Epithelial cell of proximal tubule (primary cell): Measurements from ENCODE around the gene TNNI3K. TPM values are rescaled to one million over a fixed set of nuclear protein-coding genes. Genes with fewer than 3 reads are reported as not detected.

Experiments
- DNase-seq: peaks from one replicate; pipeline ENCODE4 v3.0.0-alpha.2; 2011; ENCODE audit warnings: low read depth
- H3K4me3 ChIP-seq: 2 replicates; pipeline ENCODE4 v1.5.1; 2011; ENCODE audit warnings: low read depth, mild to moderate bottlenecking, low read length
- total RNA-seq: library from RNA; depleted of rRNA; stranded (reverse); fragments of >200 nt; gene quantifications from 2 replicates; pipeline ENCODE4 v1.2.3, GENCODE V29; 2015
- TF ChIP-seq, protein P1 (sequence below): conservative IDR thresholded peaks from 2 replicates; pipeline ENCODE4 v1.5.1; 2012; ENCODE audit warnings: low read depth, mild to moderate bottlenecking, low read length

TNNI3K gene
- total RNA-seq, 1 donor from 2014 or later = 0.69 TPM

DNA sequence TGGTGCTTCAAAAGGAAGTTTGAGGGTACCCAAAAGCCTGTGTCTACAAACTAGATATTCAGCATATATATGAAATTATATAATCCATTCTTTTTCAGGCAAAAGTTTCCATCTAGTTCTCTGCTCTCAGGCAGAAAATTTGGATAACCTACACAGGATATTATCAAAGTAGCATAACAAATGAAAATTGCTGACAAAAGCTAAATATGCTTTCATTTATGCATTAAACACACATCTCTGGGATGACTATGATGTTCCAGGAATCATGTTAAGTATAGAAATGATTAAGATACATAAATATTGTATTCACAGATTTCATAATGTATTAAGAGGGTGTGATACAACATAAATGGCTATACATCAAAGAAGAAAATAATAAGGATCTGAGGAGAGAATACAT lies 184.4 kb downstream of the TNNI3K start:
- TF ChIP-seq, protein P1, sequence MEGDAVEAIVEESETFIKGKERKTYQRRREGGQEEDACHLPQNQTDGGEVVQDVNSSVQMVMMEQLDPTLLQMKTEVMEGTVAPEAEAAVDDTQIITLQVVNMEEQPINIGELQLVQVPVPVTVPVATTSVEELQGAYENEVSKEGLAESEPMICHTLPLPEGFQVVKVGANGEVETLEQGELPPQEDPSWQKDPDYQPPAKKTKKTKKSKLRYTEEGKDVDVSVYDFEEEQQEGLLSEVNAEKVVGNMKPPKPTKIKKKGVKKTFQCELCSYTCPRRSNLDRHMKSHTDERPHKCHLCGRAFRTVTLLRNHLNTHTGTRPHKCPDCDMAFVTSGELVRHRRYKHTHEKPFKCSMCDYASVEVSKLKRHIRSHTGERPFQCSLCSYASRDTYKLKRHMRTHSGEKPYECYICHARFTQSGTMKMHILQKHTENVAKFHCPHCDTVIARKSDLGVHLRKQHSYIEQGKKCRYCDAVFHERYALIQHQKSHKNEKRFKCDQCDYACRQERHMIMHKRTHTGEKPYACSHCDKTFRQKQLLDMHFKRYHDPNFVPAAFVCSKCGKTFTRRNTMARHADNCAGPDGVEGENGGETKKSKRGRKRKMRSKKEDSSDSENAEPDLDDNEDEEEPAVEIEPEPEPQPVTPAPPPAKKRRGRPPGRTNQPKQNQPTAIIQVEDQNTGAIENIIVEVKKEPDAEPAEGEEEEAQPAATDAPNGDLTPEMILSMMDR = no peak
- DNase-seq = no peak
- no peak overlapping the region for H3K4me3 ChIP-seq

DNA sequence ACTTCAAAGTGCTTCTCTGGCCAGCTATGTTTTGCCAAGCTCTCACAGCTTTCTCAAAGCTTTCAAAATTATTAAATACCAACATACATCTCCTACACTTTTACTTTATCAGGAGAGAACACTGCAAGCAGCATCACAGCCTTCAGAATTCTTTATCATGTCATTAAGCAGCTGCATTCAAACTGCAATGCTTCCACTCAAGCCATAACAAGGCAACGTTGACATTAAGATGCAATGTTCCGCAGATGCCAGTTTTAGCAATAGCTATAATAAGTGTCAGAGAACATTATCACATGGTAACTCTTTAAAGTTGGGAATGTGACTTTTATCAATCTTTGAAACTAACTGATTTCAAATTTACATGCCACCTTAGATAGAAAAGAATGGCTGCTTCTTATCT lies 185.3 kb downstream of the TNNI3K start:
- no peak overlapping the region for H3K4me3 ChIP-seq
- TF ChIP-seq, protein P1 = no peak
- no peak for DNase-seq

DNA sequence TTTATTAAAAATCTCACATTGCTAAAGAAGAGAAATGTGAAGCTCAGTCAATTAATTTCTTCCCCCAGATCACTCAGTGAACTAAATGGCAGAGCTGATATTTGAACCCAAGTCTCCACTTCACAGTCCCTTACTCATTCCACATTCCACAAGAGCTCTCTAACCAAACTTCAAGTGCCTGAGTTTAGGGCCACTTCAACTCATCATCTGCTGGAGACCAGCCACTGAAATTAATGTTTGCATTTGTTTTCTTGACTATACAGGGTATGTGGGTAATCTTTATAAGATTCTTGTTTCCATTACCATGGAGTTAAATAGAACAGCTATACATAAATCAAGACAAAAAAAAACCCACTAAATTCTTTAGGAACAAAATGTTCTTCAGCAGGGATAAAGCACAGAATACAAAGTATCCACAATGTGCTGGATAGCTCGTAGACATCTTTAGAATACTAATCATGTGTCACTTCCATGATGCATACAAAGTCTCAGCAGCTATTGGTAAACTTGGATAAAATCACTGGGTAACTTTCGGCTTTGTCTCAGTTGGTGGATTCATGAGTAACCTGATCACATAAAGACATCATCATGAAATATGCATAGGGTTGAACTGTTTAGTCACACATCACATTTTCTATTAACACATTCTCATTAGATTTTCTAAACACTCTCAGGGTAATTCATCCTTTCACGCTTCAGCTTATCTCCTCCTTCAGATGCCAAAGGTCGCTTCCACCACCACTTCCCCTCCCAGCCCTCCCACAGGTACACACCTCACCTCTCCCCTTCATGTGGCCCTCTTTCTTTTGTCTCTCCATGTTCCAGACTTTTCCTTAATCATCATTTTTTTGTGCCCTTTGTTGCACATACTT lies 187.5 kb downstream of the TNNI3K start:
- TF ChIP-seq, protein P1 = no peak
- no peak for DNase-seq

DNA sequence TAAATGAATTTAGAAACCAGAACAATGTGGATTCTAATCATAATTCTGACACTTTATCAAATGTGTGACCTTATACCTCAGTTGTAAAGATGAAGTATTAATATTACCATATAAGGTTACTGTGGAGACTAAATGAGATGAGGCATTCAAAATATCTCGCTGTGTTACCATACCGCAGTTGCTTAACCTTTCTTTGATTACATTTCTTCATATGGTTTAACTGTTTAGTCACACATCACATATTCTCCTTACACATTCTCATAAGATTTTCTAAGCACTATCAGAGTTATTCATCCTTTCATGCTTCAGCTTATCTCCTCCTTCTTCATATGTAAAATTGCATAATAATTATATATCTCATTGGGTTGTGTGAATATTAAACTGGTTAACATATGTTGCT lies 188.3 kb downstream of the TNNI3K start:
- DNase-seq = no peak
- no peak overlapping the region for H3K4me3 ChIP-seq
- TF ChIP-seq, protein P1 = no peak

More for the DNA sequence above, 187.5 kb downstream of the TNNI3K start:
- no peak overlapping the region for H3K4me3 ChIP-seq

DNA sequence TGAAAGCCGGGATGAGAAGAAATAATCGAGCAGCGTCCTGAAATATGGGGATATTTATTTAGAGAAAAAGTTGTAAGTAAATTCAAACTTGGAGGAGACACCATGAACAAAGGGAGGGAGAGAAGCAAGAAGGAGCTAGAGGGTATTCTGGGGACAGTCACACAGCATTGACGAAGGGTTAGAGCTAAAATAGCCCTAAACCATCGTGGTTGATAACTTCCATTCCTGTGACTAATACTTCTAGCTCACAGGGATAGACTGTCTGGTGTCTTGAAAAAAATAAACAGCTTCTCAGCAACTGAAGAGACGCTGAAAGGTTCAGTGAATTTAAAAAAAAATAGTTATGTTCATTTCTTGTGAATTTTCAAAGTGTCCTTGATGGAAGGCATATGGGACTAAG lies 190.5 kb downstream of the TNNI3K start:
- TF ChIP-seq, protein P1 = no peak
- no peak overlapping the region for H3K4me3 ChIP-seq
- DNase-seq = no peak

DNA sequence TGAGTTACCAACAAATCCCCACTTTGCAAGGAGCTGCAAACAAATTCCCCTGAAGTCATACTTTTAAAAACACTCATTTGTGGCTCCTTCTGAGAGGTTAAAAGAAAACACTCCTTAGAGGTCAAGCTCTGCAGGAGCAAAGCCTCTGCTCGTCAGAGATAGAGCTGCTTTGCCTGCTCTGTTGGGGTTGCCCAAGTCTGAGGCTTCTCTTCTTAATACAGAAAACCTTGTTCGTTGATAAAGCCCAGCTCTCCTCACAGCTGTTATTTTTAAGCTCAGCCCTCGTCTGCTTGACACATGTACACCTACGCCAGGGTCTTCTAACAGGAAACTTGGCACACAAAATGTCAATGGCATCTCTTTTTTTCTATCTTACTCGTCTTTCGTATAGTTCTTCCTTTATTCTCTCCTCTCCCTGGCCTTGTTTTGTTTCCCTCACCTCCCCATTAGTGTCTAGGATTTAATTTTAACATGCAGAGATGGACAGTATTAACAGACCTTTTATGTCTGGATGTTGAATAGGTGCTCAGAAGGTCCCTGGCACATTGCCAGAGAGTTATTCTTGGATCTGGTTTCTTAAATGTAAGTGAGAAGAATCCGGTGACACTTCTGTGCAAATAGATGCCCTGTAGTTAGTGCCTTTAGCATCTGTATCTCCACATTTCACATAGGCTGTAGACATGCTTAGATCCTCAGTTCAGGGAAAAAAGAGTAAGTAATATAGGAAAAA lies 191.2 kb downstream of the TNNI3K start:
- no peak overlapping the region for H3K4me3 ChIP-seq
- TF ChIP-seq, protein P1 = no peak
- DNase-seq = no peak
